A172 (cell line): ENCODE results near the gene CCNG1. TPM values are rescaled to one million over a fixed set of nuclear protein-coding genes. Genes with fewer than 3 reads are reported as not detected.
"Not testable (repeated sequence)": the region's sequence is repeated elsewhere in the genome, so short reads cannot be mapped to it uniquely, and the experiment has no call there.

ENCODE experiments used
- DNase-seq: peaks from one replicate; pipeline ENCODE4 v3.0.0-alpha.2; 2015; ENCODE audit warnings: low spot score
- total RNA-seq: library from RNA; depleted of rRNA; stranded (reverse); fragments of >200 nt; shearing (Covaris generic); gene quantifications from 2 replicates; pipeline ENCODE4 v1.2.3, GENCODE V29; 2014; rRNA removed

CCNG1 gene
- total RNA-seq = 193 and 201 TPM in 2 replicates

- DNase-seq = peak; percentile 97
Observed at GRCh38 chr5:163437309-163438182, at the start of gene CCNG1. CCNG1 (plus strand) TSS chr5:163437595; CDS start chr5:163439257, 1,662 bp downstream.

GRCh38 chr5:163395792-163396191 is 41.6 kb upstream of the CCNG1 start:
- DNase-seq = no peak

- DNase-seq = not testable (repeated sequence)
Observed at GRCh38 chr5:163396818-163397340, 40.5 kb upstream of the CCNG1 start.

GRCh38 chr5:163397354-163397753 is 40.0 kb upstream of the CCNG1 start:
- no peak for DNase-seq

GRCh38 chr5:163399923-163400322 is 37.5 kb upstream of the CCNG1 start:
- DNase-seq = no peak

- peak; percentile 38 for DNase-seq
Observed at GRCh38 chr5:163401271-163401670, 36.1 kb upstream of the CCNG1 start.

- no peak for DNase-seq
Observed at GRCh38 chr5:163402007-163402406, 35.4 kb upstream of the CCNG1 start.

- DNase-seq = no peak
Observed at GRCh38 chr5:163404364-163405173, 32.8 kb upstream of the CCNG1 start.

GRCh38 chr5:163407034-163407655 is 30.2 kb upstream of the CCNG1 start:
- peak; percentile 5 for DNase-seq

- peak; percentile 62 for DNase-seq
Observed at GRCh38 chr5:163408311-163408923, 29.0 kb upstream of the CCNG1 start.

- DNase-seq = no peak
Observed at GRCh38 chr5:163409384-163409783, 28.0 kb upstream of the CCNG1 start.

- no peak for DNase-seq
Observed at GRCh38 chr5:163410505-163410904, 26.9 kb upstream of the CCNG1 start.

- DNase-seq = not testable (repeated sequence)
Observed at GRCh38 chr5:163415673-163416072, 21.7 kb upstream of the CCNG1 start.

- DNase-seq = no peak
Observed at GRCh38 chr5:163424836-163425235, 12.6 kb upstream of the CCNG1 start.

- DNase-seq = not testable (repeated sequence)
Observed at GRCh38 chr5:163426128-163426527, 11.3 kb upstream of the CCNG1 start.

- DNase-seq = no peak
Observed at GRCh38 chr5:163432544-163432943, 4.9 kb upstream of the CCNG1 start.

GRCh38 chr5:163433271-163433670 is 4.1 kb upstream of the CCNG1 start:
- DNase-seq = no peak

- peak; percentile 67 for DNase-seq
Observed at GRCh38 chr5:163434401-163434866, 3.0 kb upstream of the CCNG1 start.

GRCh38 chr5:163436515-163436914 is 880 bp upstream of the CCNG1 start:
- no peak for DNase-seq

- DNase-seq = no peak
Observed at GRCh38 chr5:163437011-163437308, 435 bp upstream of the CCNG1 start.

- DNase-seq = no peak
Observed at GRCh38 chr5:163439092-163439425, 1.7 kb downstream of the CCNG1 start.

- no peak for DNase-seq
Observed at GRCh38 chr5:163440954-163441353, 3.6 kb downstream of the CCNG1 start.
